Colonic mucosa (tissue), 4 donors: ENCODE data around the gene OTOGL. TPM values are rescaled to one million over a fixed set of nuclear protein-coding genes. Genes with fewer than 3 reads are reported as not detected.
"Not testable (repeated sequence)": the region's sequence is repeated elsewhere in the genome, so short reads cannot be mapped to it uniquely, and the experiment has no call there.

Source experiments
- DNase-seq: peaks from one replicate; pipeline ENCODE4 v3.0.0-alpha.2; 2020
- H3K27ac ChIP-seq: fragments of 200-600 bp; one replicate; pipeline ENCODE4 v1.8.0; 2021
- H3K27me3 ChIP-seq: fragments of 200-600 bp; one replicate; pipeline ENCODE4 v1.8.0; 2021
- H3K36me3 ChIP-seq: fragments of 200-600 bp; one replicate; pipeline ENCODE4 v1.8.0; 2021
- H3K4me1 ChIP-seq: fragments of 200-600 bp; one replicate; pipeline ENCODE4 v1.8.0; 2021; ENCODE audit warnings: mild to moderate bottlenecking
- H3K4me3 ChIP-seq: fragments of 200-600 bp; one replicate; pipeline ENCODE4 v1.8.0; 2021
- H3K9ac ChIP-seq, 2 donors: one replicate each; pipeline ENCODE4 v1.7.0; 2013; ENCODE audit warnings: control low read depth in 2 of 2, low read depth in 2 of 2, low read length in 2 of 2
- H3K9me3 ChIP-seq: fragments of 200-600 bp; one replicate; pipeline ENCODE4 v1.8.0; 2021
- intact Hi-C: fragments of 100-400 bp; cut with DNase I; formaldehyde crosslinking; loops from one replicate; pipeline ENCODE4 v1.14.1; 2022
- total RNA-seq, 2 donors: library from RNA; stranded (reverse); fragmentation: NEBNext Ultra II Directional in 1 of 2; extraction: Animal tissue kit (Norgen Biotek cat#: 25700) in 1 of 2; gene quantifications; one replicate each; pipeline ENCODE4 v1.2.1, GENCODE V29; 2021
- TF ChIP-seq, protein P1 (sequence below): fragments of 200-600 bp; IDR thresholded peaks from one replicate; pipeline ENCODE4 v1.8.0; 2022; ENCODE audit warnings: antibody characterized with exemption, mild to moderate bottlenecking
- donor health status: healthy.
- donor health status: DM: no; HTN: no; CAD: no.
- donor health status: DM: no; HTN: no; CAD: no.

The OTOGL gene
- total RNA-seq, 2 donors from 2014 or later = 0.08 to 0.27 TPM

DNA sequence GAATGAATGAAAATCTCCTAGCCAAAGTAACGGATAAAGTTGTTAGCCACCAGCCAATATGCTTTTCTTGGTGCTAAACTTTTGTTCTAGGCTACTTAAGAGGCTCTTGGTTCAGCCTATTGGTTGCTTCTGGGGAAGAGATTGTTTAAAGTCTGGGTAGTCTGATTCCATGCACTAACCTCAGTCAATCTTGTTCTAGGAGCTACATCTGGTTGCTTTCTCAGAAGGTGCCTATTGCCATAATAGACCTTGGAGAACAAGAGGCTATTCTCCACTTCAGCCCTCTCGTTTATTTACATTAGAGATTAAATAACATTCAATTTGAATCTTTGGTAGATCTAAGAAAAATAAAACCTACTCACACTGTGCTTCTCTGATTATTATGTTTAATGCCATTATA, 40.8 kb upstream of the OTOGL start:
- H3K36me3 ChIP-seq = no peaks in the 10 kb centered on the region
- H3K27ac ChIP-seq = no peak overlapping the region
- no peaks in the 10 kb centered on the region for H3K4me1 ChIP-seq
- no peaks in the 10 kb centered on the region for H3K27me3 ChIP-seq
- no peak overlapping the region for H3K4me3 ChIP-seq
- no peak for DNase-seq
- no peak overlapping the region for H3K9ac ChIP-seq
- TF ChIP-seq, protein P1, sequence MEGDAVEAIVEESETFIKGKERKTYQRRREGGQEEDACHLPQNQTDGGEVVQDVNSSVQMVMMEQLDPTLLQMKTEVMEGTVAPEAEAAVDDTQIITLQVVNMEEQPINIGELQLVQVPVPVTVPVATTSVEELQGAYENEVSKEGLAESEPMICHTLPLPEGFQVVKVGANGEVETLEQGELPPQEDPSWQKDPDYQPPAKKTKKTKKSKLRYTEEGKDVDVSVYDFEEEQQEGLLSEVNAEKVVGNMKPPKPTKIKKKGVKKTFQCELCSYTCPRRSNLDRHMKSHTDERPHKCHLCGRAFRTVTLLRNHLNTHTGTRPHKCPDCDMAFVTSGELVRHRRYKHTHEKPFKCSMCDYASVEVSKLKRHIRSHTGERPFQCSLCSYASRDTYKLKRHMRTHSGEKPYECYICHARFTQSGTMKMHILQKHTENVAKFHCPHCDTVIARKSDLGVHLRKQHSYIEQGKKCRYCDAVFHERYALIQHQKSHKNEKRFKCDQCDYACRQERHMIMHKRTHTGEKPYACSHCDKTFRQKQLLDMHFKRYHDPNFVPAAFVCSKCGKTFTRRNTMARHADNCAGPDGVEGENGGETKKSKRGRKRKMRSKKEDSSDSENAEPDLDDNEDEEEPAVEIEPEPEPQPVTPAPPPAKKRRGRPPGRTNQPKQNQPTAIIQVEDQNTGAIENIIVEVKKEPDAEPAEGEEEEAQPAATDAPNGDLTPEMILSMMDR = no peak
- intact Hi-C loops = no loop called here
- no peaks in the 10 kb centered on the region for H3K9me3 ChIP-seq

DNA sequence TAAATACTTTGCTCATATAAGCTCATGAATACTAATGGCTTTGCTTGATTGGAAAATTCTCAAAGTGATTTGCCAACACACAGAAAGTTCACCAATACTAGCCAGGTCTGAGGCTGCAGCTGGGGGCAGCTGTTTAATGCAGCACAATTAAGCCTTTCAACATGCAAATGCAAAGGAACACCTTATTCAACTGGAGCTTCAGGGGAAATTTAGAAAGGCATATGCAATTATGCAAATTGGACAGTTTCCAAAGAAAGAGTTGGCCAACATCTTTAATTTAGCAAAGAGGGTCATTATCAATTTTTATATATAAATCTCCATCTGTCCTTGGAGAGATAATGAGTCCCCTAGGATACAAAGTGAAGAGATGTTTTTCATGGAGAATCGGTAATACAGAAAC, 40.2 kb upstream of the OTOGL start:
- intact Hi-C loops = no loop called here
- H3K4me3 ChIP-seq = no peak overlapping the region
- DNase-seq = no peak
- no peak overlapping the region for H3K9ac ChIP-seq
- H3K36me3 ChIP-seq = no peaks in the 10 kb centered on the region
- H3K9me3 ChIP-seq = no peaks in the 10 kb centered on the region
- TF ChIP-seq, protein P1 = no peak
- H3K27me3 ChIP-seq = no peaks in the 10 kb centered on the region
- no peak overlapping the region for H3K27ac ChIP-seq
- H3K4me1 ChIP-seq = no peaks in the 10 kb centered on the region

DNA sequence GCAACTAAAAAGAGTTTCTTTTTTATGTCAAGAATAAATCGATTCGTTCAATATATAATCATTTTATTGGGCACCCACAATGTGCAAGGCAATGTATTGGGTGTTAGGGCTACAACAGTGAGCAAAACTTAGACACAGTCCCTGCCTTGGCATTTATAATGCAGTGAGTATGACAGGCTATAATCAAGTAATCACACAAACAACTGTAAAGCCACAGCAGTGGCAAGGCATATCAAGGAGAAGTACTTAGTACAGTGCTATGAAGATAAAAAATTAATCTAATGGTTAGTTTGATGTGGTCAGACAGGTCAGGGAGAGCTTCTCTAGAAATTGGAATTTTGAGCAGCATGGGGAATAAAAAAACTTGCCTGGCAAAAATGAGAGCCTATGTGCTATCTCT, 39.5 kb upstream of the OTOGL start:
- DNase-seq = no peak
- no peaks in the 10 kb centered on the region for H3K27me3 ChIP-seq
- no peaks in the 10 kb centered on the region for H3K4me1 ChIP-seq
- H3K4me3 ChIP-seq = no peak overlapping the region
- H3K27ac ChIP-seq = no peak overlapping the region
- no peak overlapping the region for H3K9ac ChIP-seq
- TF ChIP-seq, protein P1 = no peak
- H3K36me3 ChIP-seq = no peaks in the 10 kb centered on the region
- no peaks in the 10 kb centered on the region for H3K9me3 ChIP-seq
- intact Hi-C loops = no loop called here

DNA sequence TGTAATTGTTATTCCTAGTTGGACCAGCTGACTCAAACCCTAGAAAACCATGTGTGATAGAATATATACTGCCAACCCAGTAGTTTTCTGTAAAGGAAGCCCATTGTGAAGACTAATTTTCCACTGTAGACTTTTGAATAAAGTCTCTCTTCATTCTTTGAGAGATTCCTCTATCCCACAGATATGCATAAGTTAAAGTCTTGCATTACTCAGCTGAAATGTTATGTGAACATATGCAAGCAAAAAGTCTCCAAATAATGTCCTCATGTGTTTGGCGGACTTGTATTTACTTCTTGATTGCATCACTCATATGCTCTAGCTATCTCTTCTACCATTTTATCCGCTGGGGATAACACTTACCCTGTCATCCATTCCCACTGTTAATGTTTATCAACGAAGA, 35.1 kb upstream of the OTOGL start:
- intact Hi-C loops = no loop called here
- Histone ChIP-seq H3K9ac (no peak overlapping the region), H3K27ac (no peak overlapping the region), H3K4me1 (no peaks in the 10 kb centered on the region), H3K27me3 (no peaks in the 10 kb centered on the region), H3K36me3 (no peaks in the 10 kb centered on the region), H3K4me3 (no peak overlapping the region), H3K9me3 (no peaks in the 10 kb centered on the region)
- no peak for DNase-seq
- TF ChIP-seq, protein P1 = no peak

DNA sequence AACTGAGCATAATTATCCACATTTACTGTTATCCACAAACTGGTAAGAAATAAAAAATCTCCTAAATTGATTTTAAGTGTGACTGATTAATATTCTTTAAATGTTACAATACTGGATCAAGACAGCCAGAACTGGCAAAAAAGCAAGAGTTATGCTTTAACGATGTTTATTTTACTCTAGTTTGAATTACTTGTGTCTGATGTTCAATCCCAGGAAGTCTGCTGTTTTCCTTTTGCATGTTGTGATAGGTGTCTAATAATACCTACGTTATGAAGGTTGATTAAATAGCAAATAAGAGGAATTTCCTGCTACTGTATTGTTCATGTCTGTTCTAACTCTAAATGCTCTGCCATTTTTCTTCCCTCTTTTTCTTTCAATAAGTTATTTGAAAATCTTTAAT, 34.4 kb upstream of the OTOGL start:
- TF ChIP-seq, protein P1 = no peak
- no peaks in the 10 kb centered on the region for H3K36me3 ChIP-seq
- H3K9ac ChIP-seq = no peak overlapping the region
- H3K4me3 ChIP-seq = no peak overlapping the region
- no peak overlapping the region for H3K27ac ChIP-seq
- H3K27me3 ChIP-seq = no peaks in the 10 kb centered on the region
- intact Hi-C loops = no loop called here
- DNase-seq = no peak
- H3K9me3 ChIP-seq = no peaks in the 10 kb centered on the region
- H3K4me1 ChIP-seq = no peaks in the 10 kb centered on the region

DNA sequence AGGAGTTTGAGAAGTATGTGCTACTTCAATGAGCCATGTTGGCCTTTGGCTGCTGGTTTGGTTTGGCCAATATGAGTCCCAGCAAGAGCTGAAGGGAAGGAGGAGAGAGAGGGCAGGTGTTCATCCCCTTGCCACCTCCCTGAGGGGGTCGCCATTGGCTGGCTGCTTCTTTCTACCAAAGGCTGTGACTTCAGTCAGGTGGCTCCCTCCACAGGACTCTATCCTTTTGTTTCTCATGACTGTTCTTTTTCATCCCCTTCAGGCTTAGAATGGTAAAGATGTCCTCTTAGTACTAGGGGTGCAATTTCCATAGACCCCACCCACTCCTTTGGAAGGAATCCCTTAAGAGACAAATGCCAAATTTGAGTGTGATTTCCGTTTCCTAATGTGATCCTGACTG, 31.2 kb upstream of the OTOGL start:
- Histone ChIP-seq H3K9me3 (no peaks in the 10 kb centered on the region), H3K4me1 (no peaks in the 10 kb centered on the region), H3K4me3 (no peak overlapping the region), H3K27ac (no peak overlapping the region), H3K27me3 (no peaks in the 10 kb centered on the region), H3K36me3 (no peaks in the 10 kb centered on the region), H3K9ac (no peak overlapping the region)
- intact Hi-C loops = no loop called here
- DNase-seq = no peak
- TF ChIP-seq, protein P1 = no peak

DNA sequence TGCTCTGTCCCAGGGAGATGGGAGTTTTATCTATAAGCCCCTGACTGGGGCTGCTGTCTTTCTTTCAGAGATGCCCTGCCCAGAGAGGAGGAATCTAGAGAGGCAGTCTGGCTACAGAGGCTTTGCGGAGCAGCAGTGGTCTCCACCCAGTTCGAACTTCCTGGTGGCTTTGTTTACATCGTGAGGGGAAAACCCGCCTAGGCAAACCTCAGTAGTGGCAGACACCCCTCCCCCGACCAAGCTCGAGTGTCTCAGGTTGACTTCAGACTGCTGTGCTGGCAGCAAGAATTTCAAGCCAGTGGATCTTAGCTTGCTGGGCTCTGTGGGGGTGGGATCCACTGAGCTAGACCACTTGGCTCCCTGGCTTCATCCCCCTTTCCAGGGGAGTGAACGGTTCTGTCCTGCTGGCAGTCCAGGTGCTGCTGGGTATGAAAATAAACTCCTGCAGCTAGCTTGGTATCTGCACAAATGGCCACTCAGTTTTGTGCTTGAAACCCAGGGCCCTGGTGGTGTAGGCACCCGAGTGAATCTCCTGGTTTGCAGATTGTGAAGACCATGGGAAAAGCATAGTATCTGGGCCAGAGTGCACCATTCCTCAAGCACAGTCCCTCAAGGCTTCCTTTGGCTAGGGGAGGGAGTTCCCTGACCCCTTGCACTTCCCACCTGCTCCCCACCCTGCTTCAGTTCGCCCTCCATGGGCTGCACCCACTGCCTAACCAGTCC, 15.3 kb upstream of the OTOGL start:
- H3K9me3 ChIP-seq, H3K9ac ChIP-seq, intact Hi-C loops, H3K27ac ChIP-seq, H3K36me3 ChIP-seq, H3K4me1 ChIP-seq, H3K4me3 ChIP-seq, H3K27me3 ChIP-seq: not testable (repeated sequence)
- DNase-seq = peak; percentile 20
